PC-9 (cell line): ENCODE measurements around the gene ENPP5. TPM values are rescaled to one million over a fixed set of nuclear protein-coding genes. Genes with fewer than 3 reads are reported as not detected.

Experiments used
- Bru-seq: library from RNA; stranded (reverse); fragments of 400-500 nt; gene quantifications from one replicate; lab custom pipeline; 2021; lab: Mats Ljungman, UMichigan
- BruChase-seq, 2 experiments: library from RNA; stranded (reverse); fragments of 400-500 nt; gene quantifications; one replicate each; lab custom pipeline; 2021; lab: Mats Ljungman, UMichigan
- BruUV-seq: library from RNA; stranded (reverse); fragments of 400-500 nt; replicated peaks from 2 replicates; lab custom pipeline; 2021; lab: Mats Ljungman, UMichigan
- CTCF ChIA-PET: fragments of 300-600 bp; sonication (Branson Sonifier 250); formaldehyde crosslinking; loops from one replicate; lab custom pipeline; 2022; ENCODE audit warnings: antibody characterized with exemption; lab: Charles Lee
- POLR2A ChIA-PET: fragments of 300-600 bp; sonication (Branson Sonifier 250); formaldehyde crosslinking; loops from one replicate; lab custom pipeline; 2022; ENCODE audit warnings: antibody characterized with exemption; ENCODE audit not compliant: unreplicated experiment; lab: Charles Lee
- DNase-seq, 2 experiments: peaks; one replicate each; pipeline versions ENCODE4 v3.0.0 to v3.0.0-alpha.2; 2015 to 2022; ENCODE audit warnings: mixed read lengths in 1 of 2
- H2AFZ ChIP-seq: fragments of 200-600 bp; sonication (generic); 2 replicates; pipeline ENCODE4 v1.8.1; 2017; ENCODE audit warnings: antibody characterized with exemption
- H3F3A ChIP-seq: fragments of 200-600 bp; sonication (generic); 2 replicates; pipeline ENCODE4 v1.8.1; 2017; ENCODE audit warnings: antibody characterized with exemption, mild to moderate bottlenecking, low read depth; ENCODE audit not compliant: insufficient read depth
- H3K27ac ChIP-seq: fragments of 200-600 bp; sonication (generic); 2 replicates; pipeline ENCODE4 v1.6.1; 2016; ENCODE audit warnings: mixed run types
- H3K27me3 ChIP-seq: fragments of 200-600 bp; sonication (generic); 2 replicates; pipeline ENCODE4 v1.6.1; 2016; ENCODE audit warnings: low read depth, mixed run types; ENCODE audit not compliant: insufficient read depth
- H3K36me3 ChIP-seq: fragments of 200-600 bp; sonication (generic); 2 replicates; pipeline ENCODE4 v1.6.1; 2016; ENCODE audit warnings: low read depth, mixed run types
- H3K4me1 ChIP-seq: fragments of 200-600 bp; sonication (generic); replicated peaks from 2 replicates; pipeline ENCODE4 v1.6.1; 2016; ENCODE audit warnings: mixed run types; ENCODE audit not compliant: insufficient read depth
- H3K4me2 ChIP-seq: fragments of 200-600 bp; sonication (generic); 2 replicates; pipeline ENCODE4 v1.6.1; 2017; ENCODE audit warnings: mixed run types
- H3K4me3 ChIP-seq: fragments of 200-600 bp; sonication (generic); 2 replicates; pipeline ENCODE4 v1.6.1; 2016; ENCODE audit warnings: mixed run types
- H3K79me2 ChIP-seq: fragments of 200-600 bp; sonication (generic); 2 replicates; pipeline ENCODE4 v1.6.1; 2017; ENCODE audit warnings: low read depth, mixed run types
- H3K9me2 ChIP-seq: fragments of 200-600 bp; sonication (generic); 2 replicates; pipeline ENCODE4 v1.8.1; 2017; ENCODE audit warnings: mild to moderate bottlenecking; ENCODE audit not compliant: insufficient read depth
- H3K9me3 ChIP-seq: fragments of 200-600 bp; sonication (generic); 2 replicates; pipeline ENCODE4 v1.8.1; 2016; ENCODE audit warnings: low read depth; ENCODE audit not compliant: insufficient read depth
- H4K20me1 ChIP-seq: fragments of 200-600 bp; sonication (generic); 2 replicates; pipeline ENCODE4 v1.8.1; 2017; ENCODE audit not compliant: insufficient read depth
- EZH2 ChIP-seq: fragments of 200-600 bp; sonication (generic); IDR thresholded peaks from 2 replicates; pipeline ENCODE4 v1.8.0; 2017; ENCODE audit warnings: antibody characterized with exemption, low read depth
- intact Hi-C: fragments of 100-400 bp; cut with micrococcal nuclease; formaldehyde crosslinking; loops from one replicate; pipeline ENCODE4 v1.10.0; 2022; ENCODE audit not compliant: unreplicated experiment
- long read RNA-seq: library from polyadenylated mRNA; stranded (forward); transcript quantifications from one replicate; pipeline ENCODE4 v2.0.0, GENCODE V29; 2022
- total RNA-seq: library from RNA; stranded (reverse); gene quantifications from 2 replicates; pipeline ENCODE4 v1.2.3, GENCODE V29; 2021
- TF ChIP-seq, protein P1 (sequence below): fragments of 200-600 bp; sonication (generic); conservative IDR thresholded peaks from 2 replicates; pipeline ENCODE4 v1.6.1; 2017; ENCODE audit warnings: mixed run types, antibody characterized with exemption, mild to moderate bottlenecking, moderate library complexity

The ENPP5 gene, protein sequence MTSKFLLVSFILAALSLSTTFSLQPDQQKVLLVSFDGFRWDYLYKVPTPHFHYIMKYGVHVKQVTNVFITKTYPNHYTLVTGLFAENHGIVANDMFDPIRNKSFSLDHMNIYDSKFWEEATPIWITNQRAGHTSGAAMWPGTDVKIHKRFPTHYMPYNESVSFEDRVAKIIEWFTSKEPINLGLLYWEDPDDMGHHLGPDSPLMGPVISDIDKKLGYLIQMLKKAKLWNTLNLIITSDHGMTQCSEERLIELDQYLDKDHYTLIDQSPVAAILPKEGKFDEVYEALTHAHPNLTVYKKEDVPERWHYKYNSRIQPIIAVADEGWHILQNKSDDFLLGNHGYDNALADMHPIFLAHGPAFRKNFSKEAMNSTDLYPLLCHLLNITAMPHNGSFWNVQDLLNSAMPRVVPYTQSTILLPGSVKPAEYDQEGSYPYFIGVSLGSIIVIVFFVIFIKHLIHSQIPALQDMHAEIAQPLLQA
- total RNA-seq: 8.0 and 9.1 TPM in 2 replicates
- Bru-seq, nascent RNA: percentile 47 among the genes with signal in this experiment
- percentile 58 among the genes with signal in this experiment for BruChase-seq, experiment 1, labeled RNA remaining after a 2-hour chase
- BruChase-seq, experiment 2, labeled RNA remaining after a 6-hour chase: percentile 49 among the genes with signal in this experiment
- long read RNA-seq, transcript ENPP5-201 (4 exons, 2,544 nt): major isoform, 8 of 22 reads
- long read RNA-seq, transcript ENPP5-202 (5 exons, 3,834 nt): minor isoform, 5 of 22 reads
- long read RNA-seq, partial matches to known transcripts: 0 of 22 reads
- long read RNA-seq, other reads (novel, unspliced or antisense): 9 of 22 reads

DNA sequence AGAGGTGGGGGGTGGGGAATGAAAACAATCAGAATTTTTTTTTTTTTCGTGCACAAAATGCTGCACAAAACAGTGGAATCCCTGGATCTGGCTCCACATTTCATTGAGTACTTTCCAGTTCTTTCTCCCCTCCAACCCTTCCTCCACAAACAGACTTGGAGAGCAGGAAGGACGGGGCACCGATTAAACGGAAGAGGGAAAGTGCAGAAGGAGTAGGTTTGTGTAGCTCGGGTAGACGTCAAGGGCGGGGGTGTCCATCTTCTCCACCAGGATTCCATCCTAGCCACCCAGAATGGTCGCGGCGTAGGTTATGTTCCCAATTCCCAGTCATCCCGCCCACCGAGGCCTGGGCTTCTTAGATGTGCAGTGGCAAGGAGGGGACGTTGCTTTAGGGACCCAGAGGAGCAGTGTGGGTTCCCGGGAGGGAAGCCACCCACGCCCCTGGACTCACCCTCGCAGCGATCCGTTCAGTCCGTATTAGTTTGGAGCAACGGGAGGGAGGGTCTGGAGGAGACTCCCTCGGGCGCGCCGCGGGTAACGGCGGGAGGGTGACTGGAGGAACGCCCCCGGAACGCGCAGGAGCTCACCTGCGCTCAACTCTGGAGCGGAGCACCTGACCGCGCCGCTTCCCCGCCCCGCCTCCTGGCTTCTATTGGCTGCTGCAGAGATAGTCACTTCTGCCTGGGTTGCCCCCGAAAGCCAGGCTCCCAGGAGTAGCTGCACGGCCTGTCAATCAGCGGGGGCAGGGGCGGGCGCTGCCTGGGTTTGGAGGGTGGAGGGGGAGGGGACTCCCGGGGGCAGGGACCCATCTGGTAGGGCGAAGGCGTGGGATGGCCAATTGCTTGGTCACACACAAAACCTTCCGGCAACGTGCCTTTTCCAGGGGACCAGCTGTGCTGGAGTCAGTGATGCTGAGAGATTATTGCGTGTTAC lies at the start of gene ENPP5:
ENPP5 (minus strand) TSS at position 624 of the 933 bp plus-strand sequence. CDS start 2,718 bp downstream, outside the sequence.
- DNase-seq: peak; percentile 85 to 94
- intact Hi-C loops: no loop called here
- H2AFZ ChIP-seq: peak within 1 kb of the TSS; percentile 93
- no peaks in the 10 kb centered on the region for H3K36me3 ChIP-seq
- no peaks in the 10 kb centered on the region for H3K79me2 ChIP-seq
- H3K9me2 ChIP-seq: no peaks in the 10 kb centered on the region
- TSS peak; percentile 75 for BruUV-seq
- CTCF ChIA-PET: interaction anchor here (0.5 to 0.7 kb wide), 2 partner anchors 399 to 1865 kb away, joined by 3 to 8 read pairs; no protein-coding TSS in a partner anchor
- peaks cover 9% of the 10 kb centered on the region for H3K4me1 ChIP-seq
- no peak within 1 kb of the TSS for H3K27ac ChIP-seq
- H3K27me3 ChIP-seq: no peaks in the 10 kb centered on the region
- no peaks in the 10 kb centered on the region for H4K20me1 ChIP-seq
- 0 out of 2 replicates have a peak, but pooled peaks cover 3% of the 10 kb centered on the region for H3F3A ChIP-seq
- peak within 1 kb of the TSS; percentile 67 for H3K4me3 ChIP-seq
- TF ChIP-seq EZH2: no peak
- TF ChIP-seq, protein P1, sequence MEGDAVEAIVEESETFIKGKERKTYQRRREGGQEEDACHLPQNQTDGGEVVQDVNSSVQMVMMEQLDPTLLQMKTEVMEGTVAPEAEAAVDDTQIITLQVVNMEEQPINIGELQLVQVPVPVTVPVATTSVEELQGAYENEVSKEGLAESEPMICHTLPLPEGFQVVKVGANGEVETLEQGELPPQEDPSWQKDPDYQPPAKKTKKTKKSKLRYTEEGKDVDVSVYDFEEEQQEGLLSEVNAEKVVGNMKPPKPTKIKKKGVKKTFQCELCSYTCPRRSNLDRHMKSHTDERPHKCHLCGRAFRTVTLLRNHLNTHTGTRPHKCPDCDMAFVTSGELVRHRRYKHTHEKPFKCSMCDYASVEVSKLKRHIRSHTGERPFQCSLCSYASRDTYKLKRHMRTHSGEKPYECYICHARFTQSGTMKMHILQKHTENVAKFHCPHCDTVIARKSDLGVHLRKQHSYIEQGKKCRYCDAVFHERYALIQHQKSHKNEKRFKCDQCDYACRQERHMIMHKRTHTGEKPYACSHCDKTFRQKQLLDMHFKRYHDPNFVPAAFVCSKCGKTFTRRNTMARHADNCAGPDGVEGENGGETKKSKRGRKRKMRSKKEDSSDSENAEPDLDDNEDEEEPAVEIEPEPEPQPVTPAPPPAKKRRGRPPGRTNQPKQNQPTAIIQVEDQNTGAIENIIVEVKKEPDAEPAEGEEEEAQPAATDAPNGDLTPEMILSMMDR: no peak
- H3K4me2 ChIP-seq: peak within 1 kb of the TSS; percentile 83
- POLR2A ChIA-PET: interaction anchor here (1.0 kb wide), 1 partner anchor 41 kb away, joined by 20 read pairs; the partner anchor contains the start of gene ENPP4
- H3K9me3 ChIP-seq: no peaks in the 10 kb centered on the region

DNA sequence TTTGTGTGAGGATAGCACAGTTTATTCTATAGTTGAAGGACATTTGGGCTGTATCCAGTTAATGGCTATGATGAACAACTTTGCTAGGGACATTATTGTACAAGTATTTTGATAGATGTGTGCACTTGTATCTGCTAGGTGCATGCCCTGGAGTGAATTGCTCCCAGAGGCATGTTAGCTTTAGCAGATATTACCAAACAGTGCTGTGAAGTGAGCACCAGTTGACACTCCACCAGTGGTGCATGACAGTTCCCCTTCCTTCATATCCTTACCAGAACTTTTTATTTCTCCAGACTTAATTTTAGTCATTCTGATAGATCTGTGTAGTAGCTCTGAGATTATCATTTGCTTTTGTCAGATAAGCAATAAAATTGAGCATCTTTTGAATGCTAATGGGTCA lies 48.9 kb upstream of the ENPP5 start:
- H3K27ac ChIP-seq: no peak overlapping the region
- no peak for TF ChIP-seq EZH2
- TF ChIP-seq, protein P1: no peak
- no peak overlapping the region for H3K4me2 ChIP-seq
- no peaks in the 10 kb centered on the region; the same call in 1 of the 2 replicates for H3K9me2 ChIP-seq
- H2AFZ ChIP-seq: no peak overlapping the region
- no peak for DNase-seq
- H3K4me3 ChIP-seq: no peak overlapping the region
- intact Hi-C loops: loop anchor here (2.0 kb wide), 1 partner anchor 129 kb away; no protein-coding TSS in a partner anchor
- H4K20me1 ChIP-seq: no peaks in the 10 kb centered on the region
- no peaks in the 10 kb centered on the region for H3K36me3 ChIP-seq
- ChIA-PET POLR2A (interaction anchor here (0.6 kb wide), 1 partner anchor 706 kb away, joined by 4 read pairs; no protein-coding TSS in a partner anchor), CTCF (no interaction called here)
- no peaks in the 10 kb centered on the region for H3K79me2 ChIP-seq
- no peaks in the 10 kb centered on the region for H3F3A ChIP-seq
- no TSS peak for BruUV-seq
- H3K27me3 ChIP-seq: peaks cover 6% of the 10 kb centered on the region; the same call in 1 of the 2 replicates
- H3K4me1 ChIP-seq: no peaks in the 10 kb centered on the region
- H3K9me3 ChIP-seq: no peaks in the 10 kb centered on the region
